MCF 10A (cell line): ENCODE data around the gene SH3D19. TPM values are rescaled to one million over a fixed set of nuclear protein-coding genes. Genes with fewer than 3 reads are reported as not detected.
"Not testable (repeated sequence)": the region's sequence is repeated elsewhere in the genome, so short reads cannot be mapped to it uniquely, and the experiment has no call there.

Experiments used
- BruUV-seq: library from RNA; stranded (reverse); fragments of 400-500 nt; replicated peaks from 2 replicates; lab custom pipeline; 2021; lab: Mats Ljungman, UMichigan
- CTCF ChIA-PET: fragments of 300-600 bp; sonication (Branson Sonifier 250); formaldehyde crosslinking; extraction: SDS; loops from one replicate; lab custom pipeline; 2021; ENCODE audit warnings: antibody characterized with exemption, inconsistent platforms; lab: Yijun Ruan, JAX
- POLR2A ChIA-PET: fragments of 300-600, 350-650 bp; sonication (Branson Sonifier 250); formaldehyde crosslinking; extraction: SDS; loops from one replicate; lab custom pipeline; 2020; ENCODE audit warnings: antibody characterized with exemption, inconsistent platforms; lab: Yijun Ruan, JAX
- DNase-seq: peaks from one replicate; pipeline ENCODE4 v3.0.0-alpha.2; 2018; ENCODE audit not compliant: unreplicated experiment
- H3K27ac Mint-ChIP-seq: one replicate; pipeline ENCODE4 v1.8.0; 2022; ENCODE audit warnings: mild to moderate bottlenecking, low read depth, mixed read lengths; ENCODE audit not compliant: unreplicated experiment
- H3K27me3 Mint-ChIP-seq: one replicate; pipeline ENCODE4 v1.8.0; 2022; ENCODE audit warnings: mixed read lengths; ENCODE audit not compliant: insufficient read depth, unreplicated experiment
- H3K36me3 Mint-ChIP-seq: one replicate; pipeline ENCODE4 v1.8.0; 2022; ENCODE audit warnings: mild to moderate bottlenecking, moderate library complexity, mixed read lengths; ENCODE audit not compliant: insufficient read depth, unreplicated experiment
- H3K4me1 Mint-ChIP-seq: one replicate; pipeline ENCODE4 v1.8.0; 2022; ENCODE audit warnings: mixed read lengths; ENCODE audit not compliant: insufficient read depth, unreplicated experiment
- H3K4me3 Mint-ChIP-seq: one replicate; pipeline ENCODE4 v1.8.0; 2022; ENCODE audit warnings: mild to moderate bottlenecking, moderate library complexity, mixed read lengths; ENCODE audit not compliant: unreplicated experiment
- H3K9me3 Mint-ChIP-seq: one replicate; pipeline ENCODE4 v1.8.0; 2022; ENCODE audit warnings: mixed read lengths; ENCODE audit not compliant: unreplicated experiment
- CTCF ChIP-seq: fragments of 200-600 bp; IDR thresholded peaks from one replicate; pipeline ENCODE4 v1.8.0; 2022; ENCODE audit warnings: antibody characterized with exemption, mild to moderate bottlenecking; ENCODE audit not compliant: unreplicated experiment
- intact Hi-C: fragments of 100-400 bp; cut with micrococcal nuclease; formaldehyde crosslinking; loops from 2 replicates; pipeline ENCODE4 v1.14.1; 2022
- total RNA-seq: library from RNA; stranded (reverse); gene quantifications from 2 replicates; pipeline ENCODE4 v1.2.3, GENCODE V29; 2022

Gene SH3D19
- total RNA-seq, 1 experiment from 2014 or later, result 51.3 TPM

- no peak for DNase-seq
- no peaks in the 10 kb centered on the region for H3K27me3 Mint-ChIP-seq
- no peak for TF ChIP-seq CTCF
- ChIA-PET CTCF (no interaction called here), POLR2A (no interaction called here)
- no peaks in the 10 kb centered on the region for H3K4me1 Mint-ChIP-seq
- intact Hi-C loops, result no loop called here
- BruUV-seq, result no TSS peak
- H3K27ac Mint-ChIP-seq, result no peak overlapping the region
- no peaks in the 10 kb centered on the region for H3K9me3 Mint-ChIP-seq
- H3K36me3 Mint-ChIP-seq, result no peaks in the 10 kb centered on the region
- H3K4me3 Mint-ChIP-seq, result no peak overlapping the region
These were observed 237.9 kb downstream of the SH3D19 start for GRCh38 chr4:151087467-151087866.

GRCh38 chr4:151077978-151078377 lies 247.4 kb downstream of the SH3D19 start:
- DNase-seq, BruUV-seq, H3K27me3 Mint-ChIP-seq, H3K4me3 Mint-ChIP-seq, H3K4me1 Mint-ChIP-seq, intact Hi-C loops, H3K36me3 Mint-ChIP-seq, H3K27ac Mint-ChIP-seq, H3K9me3 Mint-ChIP-seq, POLR2A ChIA-PET, CTCF ChIA-PET: not testable (repeated sequence)

- no peaks in the 10 kb centered on the region for H3K4me1 Mint-ChIP-seq
- no peaks in the 10 kb centered on the region for H3K9me3 Mint-ChIP-seq
- no peak for TF ChIP-seq CTCF
- no peak for DNase-seq
- H3K27ac Mint-ChIP-seq, result no peak overlapping the region
- no peaks in the 10 kb centered on the region for H3K27me3 Mint-ChIP-seq
- ChIA-PET POLR2A (interaction anchor here (1.1 kb wide), 1 partner anchor 24 kb away, joined by 3 read pairs; no protein-coding TSS in a partner anchor), CTCF (interaction anchor here (0.6 to 0.7 kb wide), 2 partner anchors 43 to 524 kb away, joined by 3 read pairs; no protein-coding TSS in a partner anchor)
- H3K36me3 Mint-ChIP-seq, result no peaks in the 10 kb centered on the region
- H3K4me3 Mint-ChIP-seq, result no peak overlapping the region
- intact Hi-C loops, result no loop called here
- no TSS peak for BruUV-seq
These were observed 250.9 kb downstream of the SH3D19 start for GRCh38 chr4:151074416-151074916.

Other genes with a start within 250 kb of the SH3D19 start
- gene RPS3A, start 226.0 kb downstream of the SH3D19 start, total RNA-seq, result 2,661 and 2,955 TPM in 2 replicates
- not detected in 2 replicates for gene PRSS48, start 48.4 kb downstream of the SH3D19 start, total RNA-seq
- 14.8 and 19.8 TPM in 2 replicates for gene FHIP1A, start 83.6 kb upstream of the SH3D19 start, total RNA-seq